Neural progenitor cell (in vitro differentiated cells): ENCODE measurements around the gene CBX1.

Source experiments
- CTCF ChIP-seq: fragments of 200-600 bp; sonication (generic); IDR thresholded peaks from 2 replicates; pipeline ENCODE4 v1.5.1; 2017; ENCODE audit warnings: antibody characterized with exemption, mild to moderate bottlenecking
- EZH2 ChIP-seq: fragments of 200-600 bp; sonication (generic); IDR thresholded peaks from 2 replicates; pipeline ENCODE4 v1.6.1; 2017; ENCODE audit warnings: antibody characterized with exemption, mild to moderate bottlenecking, moderate library complexity

- TF ChIP-seq EZH2 (no peak), CTCF (no peak)
Measured at GRCh38 chr17:48122665-48123045, 21.4 kb upstream of the CBX1 start.
